Measurements from ENCODE around the gene TMEM245. TPM values are rescaled to one million over a fixed set of nuclear protein-coding genes. Genes with fewer than 3 reads are reported as not detected.

The TMEM245 gene
- polyA plus RNA-seq, 4 donors, result 4.3 to 54.0 (median 9.8) TPM

DNA sequence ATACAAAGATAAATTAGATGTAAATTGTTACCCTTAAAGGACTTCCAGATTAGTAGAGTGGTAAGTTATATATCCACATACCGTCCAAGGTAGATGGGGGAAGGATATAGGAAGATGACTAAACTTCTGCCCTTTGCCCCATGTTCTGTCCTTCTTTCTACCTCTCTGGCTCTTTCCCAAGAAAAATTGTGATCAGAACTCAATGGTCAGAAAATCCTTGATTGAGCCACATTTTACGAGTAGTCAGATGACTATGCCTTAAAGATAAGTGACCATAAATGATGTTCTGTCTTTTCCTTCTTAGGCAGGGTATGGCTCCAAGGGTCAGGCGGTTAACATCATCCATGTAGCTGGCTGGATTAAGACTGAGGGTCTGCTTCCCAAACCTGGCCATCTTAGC, 42.9 kb upstream of the TMEM245 start:
- H3K27ac ChIP-seq (ENCODE audit: low read depth in 1 of 3, low read length in 2 of 3), result peak overlapping the region in 1 of 3 donors; percentile 73
- WGBS, 3 donors, result 36 to 72% (median 51%) methylated on average over 3 of the region's 3 CpGs
- FAIRE-seq, result no peak

DNA sequence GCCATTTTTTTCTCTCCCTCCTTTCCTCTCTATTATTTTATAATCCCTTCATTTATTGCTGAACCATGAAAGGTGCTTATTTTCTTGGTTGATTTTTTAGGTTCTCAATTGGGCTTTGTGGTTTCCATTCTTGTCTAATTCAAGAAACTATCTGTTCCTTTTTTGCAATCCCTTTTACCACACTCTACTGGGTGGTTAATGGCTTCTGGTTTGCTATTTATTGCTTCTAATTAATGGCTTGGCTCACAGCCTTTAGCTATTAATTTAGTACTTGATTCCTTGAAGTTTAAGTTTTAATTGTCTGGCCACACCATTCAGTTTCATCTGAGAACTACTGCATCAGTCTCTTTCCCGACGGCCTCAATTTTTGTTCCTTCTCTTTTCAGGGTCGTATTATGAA, 41.7 kb upstream of the TMEM245 start:
- DNase-seq, result no peak
- Histone ChIP-seq H3K4me1 (ENCODE audit: control insufficient read depth in 3 of 3, insufficient read depth in 2 of 3, low read depth in 1 of 3, low read length in 2 of 3) (peaks cover 0 to 17% (median 0%) of the 10 kb centered on the region in 3 donors), H3K36me3 (ENCODE audit: control insufficient read depth in 3 of 3, insufficient read depth in 2 of 3, low read depth in 1 of 3, low read length in 3 of 3) (no peaks in the 10 kb centered on the region), H3K9me3 (ENCODE audit: control insufficient read depth in 2 of 2, insufficient read depth in 1 of 2, low read depth in 1 of 2, low read length in 1 of 2) (no peaks in the 10 kb centered on the region), H3K4me3 (ENCODE audit: low read depth in 1 of 3, low read length in 3 of 3) (no peak overlapping the region), H3K27ac (ENCODE audit: low read depth in 1 of 3, low read length in 2 of 3) (peak overlapping the region in 1 of 3 donors; percentile 43), H3K27me3 (ENCODE audit: control insufficient read depth in 3 of 3, insufficient read depth in 3 of 3, low read length in 3 of 3) (peaks cover 0 to 12% (median 6%) of the 10 kb centered on the region in 3 donors)
- 87 to 89% (median 88%) methylated on average over 3 of the region's 3 CpGs for WGBS, 3 donors
- no peak for FAIRE-seq

More for the DNA sequence above, 42.9 kb upstream of the TMEM245 start:
- Histone ChIP-seq H3K4me1 (ENCODE audit: control insufficient read depth in 3 of 3, insufficient read depth in 2 of 3, low read depth in 1 of 3, low read length in 2 of 3) (peaks cover 0 to 17% (median 0%) of the 10 kb centered on the region in 3 donors), H3K4me3 (ENCODE audit: low read depth in 1 of 3, low read length in 3 of 3) (no peak overlapping the region), H3K36me3 (ENCODE audit: control insufficient read depth in 3 of 3, insufficient read depth in 2 of 3, low read depth in 1 of 3, low read length in 3 of 3) (no peaks in the 10 kb centered on the region), H3K9me3 (ENCODE audit: control insufficient read depth in 2 of 2, insufficient read depth in 1 of 2, low read depth in 1 of 2, low read length in 1 of 2) (no peaks in the 10 kb centered on the region), H3K27me3 (ENCODE audit: control insufficient read depth in 3 of 3, insufficient read depth in 3 of 3, low read length in 3 of 3) (peaks cover 4 to 16% (median 14%) of the 10 kb centered on the region in 3 donors)
- peak; percentile 81 to 88 for DNase-seq

DNA sequence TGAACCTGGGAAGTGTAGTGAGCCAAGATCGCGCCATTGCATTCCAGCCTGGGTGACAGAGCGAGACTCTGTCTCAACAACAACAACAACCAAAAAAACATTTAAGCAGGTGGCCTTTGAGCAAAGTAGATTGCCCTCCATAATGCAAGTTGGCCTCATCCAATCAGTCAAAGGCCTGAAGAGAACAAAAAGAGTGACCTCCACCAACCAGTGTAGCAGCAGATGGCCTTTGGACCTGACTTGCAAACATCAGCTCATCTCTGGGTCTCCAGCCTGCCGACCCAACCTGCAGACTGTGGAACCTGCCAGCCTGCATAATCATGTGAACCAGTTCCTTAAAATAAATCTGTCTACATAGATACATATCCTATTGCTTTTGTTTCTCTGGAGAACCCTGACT, 39.8 kb upstream of the TMEM245 start:
- no peak overlapping the region for H3K27ac ChIP-seq (ENCODE audit: low read depth in 1 of 3, low read length in 2 of 3)
- H3K4me3 ChIP-seq (ENCODE audit: low read depth in 1 of 3, low read length in 3 of 3), result no peak overlapping the region
- H3K36me3 ChIP-seq (ENCODE audit: control insufficient read depth in 3 of 3, insufficient read depth in 2 of 3, low read depth in 1 of 3, low read length in 3 of 3), result no peaks in the 10 kb centered on the region
- H3K4me1 ChIP-seq (ENCODE audit: control insufficient read depth in 3 of 3, insufficient read depth in 2 of 3, low read depth in 1 of 3, low read length in 2 of 3), result peaks cover 0 to 17% (median 0%) of the 10 kb centered on the region in 3 donors
- WGBS, 3 donors, result 75 to 85% (median 76%) methylated on average over 4 of the region's 4 CpGs
- FAIRE-seq (no peak), DNase-seq (peak; percentile 25 to 41)
- H3K27me3 ChIP-seq (ENCODE audit: control insufficient read depth in 3 of 3, insufficient read depth in 3 of 3, low read length in 3 of 3), result peaks cover 0 to under 1% (median 0%) of the 10 kb centered on the region in 3 donors
- H3K9me3 ChIP-seq (ENCODE audit: control insufficient read depth in 2 of 2, insufficient read depth in 1 of 2, low read depth in 1 of 2, low read length in 1 of 2), result no peaks in the 10 kb centered on the region

DNA sequence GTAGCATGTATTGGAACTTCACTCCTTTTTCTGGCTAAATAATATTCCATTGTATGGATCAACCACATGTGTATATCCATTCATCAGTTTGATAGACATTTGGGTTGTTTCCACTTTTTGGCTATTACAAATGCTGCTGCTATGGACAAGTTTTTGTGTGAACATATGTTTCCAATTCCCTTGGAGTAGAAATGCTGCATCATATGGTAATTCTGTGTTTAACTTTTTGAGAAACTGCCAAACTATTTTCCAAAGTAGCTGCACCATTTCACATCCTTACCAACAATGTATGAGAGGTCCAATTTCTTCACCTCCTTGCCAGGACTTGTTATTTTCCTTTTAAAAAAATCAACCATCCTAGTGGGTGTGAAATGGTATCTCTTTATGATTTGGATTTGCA, 38.9 kb upstream of the TMEM245 start:
- peaks cover 0 to 5% of the 10 kb centered on the region in 2 donors for H3K9me3 ChIP-seq (ENCODE audit: control insufficient read depth in 2 of 2, insufficient read depth in 1 of 2, low read depth in 1 of 2, low read length in 1 of 2)
- no peak for FAIRE-seq
- H3K27me3 ChIP-seq (ENCODE audit: control insufficient read depth in 3 of 3, insufficient read depth in 3 of 3, low read length in 3 of 3), result no peaks in the 10 kb centered on the region

DNA sequence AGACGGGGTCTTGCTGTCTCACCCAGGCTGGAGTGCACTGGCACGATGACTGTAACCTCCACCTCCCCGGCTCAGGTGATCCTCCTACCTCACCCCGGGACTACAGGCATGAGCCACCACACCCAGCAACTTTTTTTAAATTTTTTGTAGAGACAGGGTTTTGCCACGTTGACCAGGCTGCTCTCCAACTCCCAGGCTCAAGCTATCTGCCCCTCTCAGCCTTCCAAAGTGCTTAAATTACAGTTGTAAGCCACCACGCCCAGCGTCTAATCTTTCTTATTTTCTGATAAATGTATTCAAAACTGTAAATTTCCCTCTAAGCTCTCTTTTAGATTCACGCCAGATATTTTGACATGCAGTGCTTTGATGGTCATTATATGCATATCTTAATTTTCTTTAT, 37.0 kb upstream of the TMEM245 start:
- no peaks in the 10 kb centered on the region for H3K36me3 ChIP-seq (ENCODE audit: control insufficient read depth in 3 of 3, insufficient read depth in 2 of 3, low read depth in 1 of 3, low read length in 3 of 3)
- peaks cover 0 to 13% of the 10 kb centered on the region in 2 donors for H3K9me3 ChIP-seq (ENCODE audit: control insufficient read depth in 2 of 2, insufficient read depth in 1 of 2, low read depth in 1 of 2, low read length in 1 of 2)
- no peak overlapping the region for H3K4me3 ChIP-seq (ENCODE audit: low read depth in 1 of 3, low read length in 3 of 3)
- H3K27me3 ChIP-seq (ENCODE audit: control insufficient read depth in 3 of 3, insufficient read depth in 3 of 3, low read length in 3 of 3), result no peaks in the 10 kb centered on the region
- FAIRE-seq (no peak), DNase-seq (no peak)
- 52 to 73% (median 56%) methylated on average over 8 of the region's 8 CpGs for WGBS, 3 donors
- no peak overlapping the region for H3K27ac ChIP-seq (ENCODE audit: low read depth in 1 of 3, low read length in 2 of 3)
- no peaks in the 10 kb centered on the region for H3K4me1 ChIP-seq (ENCODE audit: control insufficient read depth in 3 of 3, insufficient read depth in 2 of 3, low read depth in 1 of 3, low read length in 2 of 3)

More for the DNA sequence above, 38.9 kb upstream of the TMEM245 start:
- no peak overlapping the region for H3K4me3 ChIP-seq (ENCODE audit: low read depth in 1 of 3, low read length in 3 of 3)
- H3K27ac ChIP-seq (ENCODE audit: low read depth in 1 of 3, low read length in 2 of 3), result no peak overlapping the region
- DNase-seq, result no peak
- H3K36me3 ChIP-seq (ENCODE audit: control insufficient read depth in 3 of 3, insufficient read depth in 2 of 3, low read depth in 1 of 3, low read length in 3 of 3), result no peaks in the 10 kb centered on the region
- peaks cover 0 to 12% (median 0%) of the 10 kb centered on the region in 3 donors for H3K4me1 ChIP-seq (ENCODE audit: control insufficient read depth in 3 of 3, insufficient read depth in 2 of 3, low read depth in 1 of 3, low read length in 2 of 3)

DNA sequence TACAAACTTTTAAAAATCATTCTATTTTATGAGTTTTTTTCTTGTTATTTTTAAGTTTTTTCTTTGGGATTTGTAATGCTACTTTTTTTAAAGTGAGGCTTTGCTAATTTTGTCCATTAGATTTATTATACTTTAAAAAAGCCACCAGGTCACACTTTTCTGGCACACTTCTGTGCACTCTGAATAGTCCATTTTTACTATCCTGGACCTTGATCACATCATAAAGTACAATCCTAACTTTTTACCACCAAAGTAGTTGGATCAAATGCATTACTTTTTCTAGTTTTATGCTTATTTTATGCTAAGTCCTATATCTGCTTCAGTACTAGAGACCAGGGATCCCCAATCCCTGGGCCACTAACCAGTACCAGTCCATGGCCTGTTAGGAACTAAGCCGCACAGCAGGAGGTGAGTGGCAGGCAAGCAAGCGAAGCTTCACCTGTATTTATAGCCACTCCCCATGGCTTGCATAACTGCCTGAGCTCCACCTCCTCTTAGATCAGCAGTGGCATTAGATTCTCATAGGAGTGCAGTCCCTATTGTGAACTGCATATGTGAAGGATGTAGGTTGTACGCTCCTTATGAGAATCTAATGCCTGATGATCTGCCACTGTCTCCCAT, 31.3 kb upstream of the TMEM245 start:
- H3K4me3 ChIP-seq (ENCODE audit: low read depth in 1 of 3, low read length in 3 of 3), result no peak overlapping the region
- peaks cover 0 to 13% of the 10 kb centered on the region in 2 donors for H3K9me3 ChIP-seq (ENCODE audit: control insufficient read depth in 2 of 2, insufficient read depth in 1 of 2, low read depth in 1 of 2, low read length in 1 of 2)
- FAIRE-seq (no peak), DNase-seq (peak; percentile 62 to 83)
- H3K36me3 ChIP-seq (ENCODE audit: control insufficient read depth in 3 of 3, insufficient read depth in 2 of 3, low read depth in 1 of 3, low read length in 3 of 3), result no peaks in the 10 kb centered on the region
- H3K27ac ChIP-seq (ENCODE audit: low read depth in 1 of 3, low read length in 2 of 3), result peak overlapping the region in 1 of 3 donors; percentile 58
- 44 to 71% (median 61%) methylated on average over 3 of the region's 3 CpGs for WGBS, 3 donors
- H3K4me1 ChIP-seq (ENCODE audit: control insufficient read depth in 3 of 3, insufficient read depth in 2 of 3, low read depth in 1 of 3, low read length in 2 of 3), result peaks cover 0 to 26% (median 1%) of the 10 kb centered on the region in 3 donors
- no peaks in the 10 kb centered on the region for H3K27me3 ChIP-seq (ENCODE audit: control insufficient read depth in 3 of 3, insufficient read depth in 3 of 3, low read length in 3 of 3)

DNA sequence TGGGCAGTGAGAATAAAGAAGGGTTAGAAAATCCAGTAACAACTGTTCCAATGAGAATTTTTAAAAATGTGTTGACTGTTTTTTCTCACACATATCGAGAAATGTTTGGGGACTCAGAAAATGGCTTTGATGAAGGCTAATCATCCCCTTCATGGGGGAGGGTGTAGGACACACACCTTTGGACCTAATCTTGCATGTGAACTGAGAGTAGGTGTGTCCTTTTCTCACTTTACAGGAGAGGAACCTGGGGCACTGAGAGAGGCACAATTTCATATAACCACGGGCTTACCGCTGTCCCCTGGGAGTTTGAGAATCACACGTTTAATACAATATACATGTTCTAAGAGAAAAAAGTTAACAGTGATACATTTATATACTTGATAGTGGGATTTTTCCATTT, 30.0 kb upstream of the TMEM245 start:
- peaks cover 0 to 13% of the 10 kb centered on the region in 2 donors for H3K9me3 ChIP-seq (ENCODE audit: control insufficient read depth in 2 of 2, insufficient read depth in 1 of 2, low read depth in 1 of 2, low read length in 1 of 2)
- DNase-seq (peak; percentile 56 to 68), FAIRE-seq (no peak)
- H3K27ac ChIP-seq (ENCODE audit: low read depth in 1 of 3, low read length in 2 of 3), result peak overlapping the region in 1 of 3 donors; percentile 84
- peaks cover 0 to 35% (median 1%) of the 10 kb centered on the region in 3 donors for H3K4me1 ChIP-seq (ENCODE audit: control insufficient read depth in 3 of 3, insufficient read depth in 2 of 3, low read depth in 1 of 3, low read length in 2 of 3)
- H3K36me3 ChIP-seq (ENCODE audit: control insufficient read depth in 3 of 3, insufficient read depth in 2 of 3, low read depth in 1 of 3, low read length in 3 of 3), result no peaks in the 10 kb centered on the region
- WGBS, 3 donors, result 35 to 75% (median 71%) methylated on average over 4 of the region's 4 CpGs
- H3K4me3 ChIP-seq (ENCODE audit: low read depth in 1 of 3, low read length in 3 of 3), result no peak overlapping the region
- H3K27me3 ChIP-seq (ENCODE audit: control insufficient read depth in 3 of 3, insufficient read depth in 3 of 3, low read length in 3 of 3), result peaks cover 0 to 2% (median 0%) of the 10 kb centered on the region in 3 donors

DNA sequence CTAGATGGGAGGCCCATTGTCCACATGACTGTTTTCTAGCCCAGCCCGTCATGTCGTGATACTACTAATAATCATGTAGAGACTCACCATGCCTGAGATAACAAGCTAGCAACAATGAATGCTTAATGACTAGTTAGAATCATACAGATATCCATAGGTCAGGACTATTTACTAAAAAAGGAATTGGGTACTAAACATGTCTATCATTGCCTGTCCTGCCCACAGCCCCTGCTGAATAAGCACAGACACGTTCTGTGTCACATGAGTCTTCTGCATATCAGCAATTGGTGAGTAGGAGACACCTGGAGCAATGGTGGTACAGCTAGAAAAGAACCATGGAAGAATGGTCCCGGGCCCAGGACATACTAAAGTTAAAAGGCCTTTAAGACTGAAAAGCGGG, 29.3 kb upstream of the TMEM245 start:
- FAIRE-seq, result no peak
- peak in 1 of 2 donors; percentile 53 for DNase-seq
- Histone ChIP-seq H3K4me3 (ENCODE audit: low read depth in 1 of 3, low read length in 3 of 3) (no peak overlapping the region), H3K4me1 (ENCODE audit: control insufficient read depth in 3 of 3, insufficient read depth in 2 of 3, low read depth in 1 of 3, low read length in 2 of 3) (peaks cover 0 to 37% (median 1%) of the 10 kb centered on the region in 3 donors), H3K9me3 (ENCODE audit: control insufficient read depth in 2 of 2, insufficient read depth in 1 of 2, low read depth in 1 of 2, low read length in 1 of 2) (peaks cover 0 to 12% of the 10 kb centered on the region in 2 donors), H3K27ac (ENCODE audit: low read depth in 1 of 3, low read length in 2 of 3) (peak overlapping the region in 1 of 3 donors; percentile 84), H3K36me3 (ENCODE audit: control insufficient read depth in 3 of 3, insufficient read depth in 2 of 3, low read depth in 1 of 3, low read length in 3 of 3) (no peaks in the 10 kb centered on the region), H3K27me3 (ENCODE audit: control insufficient read depth in 3 of 3, insufficient read depth in 3 of 3, low read length in 3 of 3) (peaks cover 0 to 2% (median 0%) of the 10 kb centered on the region in 3 donors)
- 79 to 83% (median 80%) methylated on average over 5 of the region's 5 CpGs for WGBS, 3 donors
